ENCODE results near the gene MATR3.
"Not testable (repeated sequence)": the region's sequence is repeated elsewhere in the genome, so short reads cannot be mapped to it uniquely, and the experiment has no call there.

Gene MATR3, protein sequence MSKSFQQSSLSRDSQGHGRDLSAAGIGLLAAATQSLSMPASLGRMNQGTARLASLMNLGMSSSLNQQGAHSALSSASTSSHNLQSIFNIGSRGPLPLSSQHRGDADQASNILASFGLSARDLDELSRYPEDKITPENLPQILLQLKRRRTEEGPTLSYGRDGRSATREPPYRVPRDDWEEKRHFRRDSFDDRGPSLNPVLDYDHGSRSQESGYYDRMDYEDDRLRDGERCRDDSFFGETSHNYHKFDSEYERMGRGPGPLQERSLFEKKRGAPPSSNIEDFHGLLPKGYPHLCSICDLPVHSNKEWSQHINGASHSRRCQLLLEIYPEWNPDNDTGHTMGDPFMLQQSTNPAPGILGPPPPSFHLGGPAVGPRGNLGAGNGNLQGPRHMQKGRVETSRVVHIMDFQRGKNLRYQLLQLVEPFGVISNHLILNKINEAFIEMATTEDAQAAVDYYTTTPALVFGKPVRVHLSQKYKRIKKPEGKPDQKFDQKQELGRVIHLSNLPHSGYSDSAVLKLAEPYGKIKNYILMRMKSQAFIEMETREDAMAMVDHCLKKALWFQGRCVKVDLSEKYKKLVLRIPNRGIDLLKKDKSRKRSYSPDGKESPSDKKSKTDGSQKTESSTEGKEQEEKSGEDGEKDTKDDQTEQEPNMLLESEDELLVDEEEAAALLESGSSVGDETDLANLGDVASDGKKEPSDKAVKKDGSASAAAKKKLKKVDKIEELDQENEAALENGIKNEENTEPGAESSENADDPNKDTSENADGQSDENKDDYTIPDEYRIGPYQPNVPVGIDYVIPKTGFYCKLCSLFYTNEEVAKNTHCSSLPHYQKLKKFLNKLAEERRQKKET

GRCh38 chr5:139293507-139294373 is at the start of gene MATR3:
TSS of gene MATR3 (plus strand) at chr5:139293740. CDS start at chr5:139307416, 13,676 bp downstream.
- DNase-seq, result peak; percentile 94

DNA sequence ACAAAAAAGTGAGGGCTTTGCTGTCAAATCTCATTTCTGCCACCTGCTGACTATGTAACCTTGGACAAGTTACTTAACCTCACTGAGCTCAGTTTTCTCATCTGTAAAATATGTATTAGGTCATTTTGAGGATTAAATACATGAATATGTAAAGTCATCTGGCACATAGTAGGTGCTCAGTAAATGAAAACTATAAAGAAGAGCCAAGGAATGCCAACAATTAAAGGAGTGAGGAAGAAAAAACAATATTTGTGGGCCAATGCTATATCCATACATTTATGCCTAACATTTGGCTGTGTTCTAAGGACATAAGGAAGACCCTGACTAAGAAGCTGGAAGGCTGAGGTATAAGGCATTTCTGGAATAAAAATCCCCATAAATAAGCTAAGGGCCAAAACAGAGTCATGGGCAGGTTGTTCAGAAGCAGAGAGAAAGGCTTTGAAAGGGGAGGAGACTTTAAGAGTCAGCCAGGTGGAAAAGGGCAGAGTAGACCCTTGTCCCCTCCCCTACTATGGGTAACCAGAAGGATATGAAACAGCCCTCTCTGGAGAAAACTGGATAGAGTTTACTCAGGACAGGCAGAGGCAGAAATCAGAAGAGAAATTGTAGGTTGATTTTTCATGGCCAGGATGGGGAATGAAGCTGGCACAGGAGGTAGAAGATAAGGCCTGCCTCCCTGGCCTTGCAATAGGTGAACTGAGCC is 47.8 kb upstream of the MATR3 start:
- no peak for DNase-seq

- DNase-seq, result peak; percentile 71
Observed at GRCh38 chr5:139246394-139246793, 47.1 kb upstream of the MATR3 start.

DNA sequence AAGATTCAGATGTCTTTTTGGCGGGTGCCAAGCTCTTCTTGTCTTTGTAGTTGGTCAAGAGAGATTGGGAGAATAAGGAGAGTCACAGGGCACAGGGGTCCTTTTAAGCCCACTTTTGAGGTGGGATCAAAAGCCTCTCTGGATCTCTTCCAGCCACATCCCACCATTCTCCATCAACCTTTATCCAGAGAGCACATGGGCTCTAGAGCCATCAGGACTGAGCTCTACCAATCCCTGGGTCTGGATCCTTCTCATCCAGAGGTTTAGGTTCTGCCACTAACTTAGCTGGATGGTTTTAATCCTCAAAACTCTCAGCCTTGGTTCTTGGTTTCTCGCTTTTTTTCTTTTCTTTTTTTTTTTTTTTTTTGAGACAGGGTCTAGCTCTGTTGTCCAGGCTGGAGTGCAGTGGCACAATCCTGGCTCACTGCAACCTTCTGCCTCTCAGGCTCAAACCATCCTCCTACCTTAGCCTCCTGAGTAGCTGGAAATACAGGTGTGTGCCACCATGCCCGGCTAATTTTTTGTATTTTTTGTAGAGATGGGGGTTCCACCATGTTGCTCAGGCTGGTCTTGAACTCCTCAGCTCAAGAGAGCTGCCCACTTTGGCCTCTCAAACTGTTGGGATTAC is 44.6 kb upstream of the MATR3 start:
- DNase-seq, result no peak

GRCh38 chr5:139251281-139251687 is 42.3 kb upstream of the MATR3 start:
- peak; percentile 53 for DNase-seq

DNA sequence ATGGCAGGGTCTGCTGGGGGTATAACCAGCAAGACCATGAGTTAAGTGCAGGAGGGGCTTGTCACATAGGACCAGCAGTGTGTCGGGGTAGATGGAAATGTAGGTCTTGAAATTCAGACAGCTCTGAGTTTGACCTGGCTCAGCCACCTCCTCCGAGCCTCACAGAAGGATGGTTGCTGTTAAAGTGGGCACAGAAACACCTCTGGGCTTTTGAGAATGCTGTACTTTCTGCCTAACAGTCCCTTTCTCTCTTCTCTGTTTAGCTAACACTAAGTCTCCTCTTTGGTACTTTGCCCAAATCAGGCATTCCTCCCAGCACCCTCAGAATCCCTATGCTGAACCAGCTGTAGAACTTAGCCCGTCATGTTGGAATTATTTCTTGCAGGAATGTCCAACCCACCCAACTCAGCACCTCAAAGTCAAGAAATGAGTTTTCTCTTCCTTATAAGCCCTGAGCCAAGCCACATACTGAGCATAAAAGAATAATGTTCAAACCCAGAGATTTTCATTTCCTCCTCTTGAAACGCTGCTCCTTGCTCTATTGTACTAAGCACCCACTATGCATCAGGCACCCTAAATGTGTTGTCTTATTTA is 41.7 kb upstream of the MATR3 start:
- no peak for DNase-seq

- DNase-seq, result no peak
Observed at GRCh38 chr5:139253115-139253514, 40.4 kb upstream of the MATR3 start.

DNA sequence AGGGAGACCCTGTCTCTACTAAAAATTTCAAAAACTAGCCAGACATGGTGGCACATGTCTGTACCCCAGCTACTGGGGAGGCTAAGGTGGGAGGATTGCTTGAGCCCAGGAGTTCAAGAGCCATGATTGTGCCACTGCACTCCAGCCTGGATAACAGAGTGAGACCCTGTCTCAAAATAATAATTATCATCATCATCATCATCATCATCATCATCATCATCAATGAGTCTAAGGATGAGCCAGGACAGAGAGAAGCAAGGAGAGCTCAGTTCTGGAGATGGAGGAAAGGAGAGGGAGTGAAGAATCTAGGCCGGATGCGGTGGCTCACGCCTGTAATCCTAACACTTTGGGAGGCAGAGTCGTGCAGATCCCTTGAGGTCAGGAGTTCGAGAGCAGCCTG is 36.7 kb upstream of the MATR3 start:
- no peak for DNase-seq

GRCh38 chr5:139262059-139262741 is 31.3 kb upstream of the MATR3 start:
- peak; percentile 7 for DNase-seq

- DNase-seq, result peak; percentile 93
Observed at GRCh38 chr5:139262742-139263445, 30.6 kb upstream of the MATR3 start.

GRCh38 chr5:139263536-139263935 is 30.0 kb upstream of the MATR3 start:
- DNase-seq, result peak; percentile 66

DNA sequence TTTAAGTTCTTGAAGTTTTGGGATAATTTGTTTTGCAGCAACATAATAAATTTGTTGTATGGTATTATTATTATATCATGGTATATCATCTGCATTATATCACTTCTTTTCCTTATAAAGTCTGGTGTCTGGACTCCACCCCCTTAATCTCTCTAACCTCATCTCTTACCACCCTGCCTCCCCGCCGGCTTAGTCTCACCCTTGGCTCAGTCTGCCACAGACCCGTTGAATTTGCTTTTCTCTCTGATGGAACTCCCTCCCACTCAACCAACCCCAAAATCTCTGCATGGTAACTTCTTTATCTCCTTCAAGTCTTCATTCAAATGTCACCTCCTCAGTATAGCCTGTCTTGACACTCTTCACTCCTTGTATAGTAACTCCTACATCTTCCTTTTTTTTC is 29.6 kb upstream of the MATR3 start:
- DNase-seq, result peak; percentile 66

DNA sequence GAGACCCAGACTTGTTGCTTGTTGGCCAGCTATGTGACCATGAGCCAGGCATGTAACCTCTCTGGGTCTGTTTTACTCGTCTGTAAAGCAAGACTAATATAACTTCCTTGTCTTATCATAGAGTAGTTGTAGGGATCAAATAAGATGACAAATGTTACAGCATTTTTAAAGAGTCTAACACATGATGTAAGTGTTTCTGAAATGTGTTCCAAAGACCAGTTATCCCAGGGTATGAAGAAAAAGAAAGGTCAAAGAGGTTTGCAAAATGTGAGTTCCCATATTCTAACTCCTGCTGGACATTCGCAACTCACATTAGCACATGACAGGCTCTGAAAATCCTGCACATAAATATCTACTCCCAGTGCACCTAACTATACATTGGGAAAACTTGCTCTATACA is 28.5 kb upstream of the MATR3 start:
- DNase-seq, result no peak

GRCh38 chr5:139266236-139266635 is 27.3 kb upstream of the MATR3 start:
- DNase-seq, result no peak

- DNase-seq, result no peak
Observed at GRCh38 chr5:139267481-139267880, 26.1 kb upstream of the MATR3 start.

- DNase-seq, result no peak
Observed at GRCh38 chr5:139268364-139269202, 25.0 kb upstream of the MATR3 start.

- DNase-seq, result not testable (repeated sequence)
Observed at GRCh38 chr5:139270718-139271117, 22.8 kb upstream of the MATR3 start.

- no peak for DNase-seq
Observed at GRCh38 chr5:139271201-139272027, 22.1 kb upstream of the MATR3 start.
